Gastroesophageal sphincter (tissue), 4 donors: Measurements from ENCODE around the gene FBXW11. TPM values are rescaled to one million over a fixed set of nuclear protein-coding genes. Genes with fewer than 3 reads are reported as not detected.
A peak's percentile ranks its signal among the peaks of the same experiment; 100 is the strongest.

ENCODE experiments used
- ATAC-seq: fragments of 150-250 bp; one replicate; pipeline ENCODE4 v1.9.1; 2016; ENCODE audit warnings: mild to moderate bottlenecking, moderate library complexity
- H3K27ac ChIP-seq, 4 donors: fragments of 200-600 bp; sonication (generic) in 3 of 4; 1 replicate in 3 of 4; 2 replicates in 1 of 4; pipeline ENCODE4 v1.5.1; 2016 to 2019
- H3K27me3 ChIP-seq: fragments of 200-600 bp; sonication (generic); one replicate; pipeline ENCODE4 v1.5.1; 2019
- H3K36me3 ChIP-seq, 2 donors: fragments of 200-600 bp; sonication (generic); one replicate each; pipeline ENCODE4 v1.5.1; 2019; ENCODE audit warnings: control low read depth in 1 of 2
- H3K4me1 ChIP-seq, 3 donors: fragments of 200-600 bp; sonication (generic); 1 replicate in 2 of 3; 2 replicates in 1 of 3; pipeline ENCODE4 v1.5.1; 2016 to 2019; ENCODE audit warnings: control low read depth in 2 of 3
- H3K4me3 ChIP-seq, 2 donors: fragments of 200-600 bp; sonication (generic); one replicate each; pipeline ENCODE4 v1.5.1; 2019; ENCODE audit warnings: mild to moderate bottlenecking in 1 of 2, moderate library complexity in 1 of 2
- H3K9me3 ChIP-seq, 3 donors: fragments of 200-600 bp; sonication (generic); one replicate each; pipeline ENCODE4 v1.5.1; 2017 to 2019; ENCODE audit warnings: control low read depth in 2 of 3
- EP300 ChIP-seq: sonication (generic); formaldehyde crosslinking; IDR thresholded peaks from one replicate; pipeline ENCODE4 v1.6.1; 2017; ENCODE audit warnings: antibody characterized with exemption, mild to moderate bottlenecking
- POLR2A ChIP-seq, 2 donors: fragments of 450-650 bp; IDR thresholded peaks; one replicate each; pipeline ENCODE4 v1.6.1; 2017; ENCODE audit warnings: antibody characterized with exemption in 2 of 2, mild to moderate bottlenecking in 2 of 2, moderate library complexity in 1 of 2
- POLR2AphosphoS5 ChIP-seq: sonication (generic); formaldehyde crosslinking; IDR thresholded peaks from one replicate; pipeline ENCODE4 v1.6.1; 2017; ENCODE audit warnings: antibody characterized with exemption
- WGBS, 2 donors: methylation state at CpG; one replicate each; pipeline ENCODE4 v1.1.5; 2018; ENCODE audit warnings: low coverage in 1 of 2; 5-methylcytosine and 5-hydroxymethylcytosine counted together
- total RNA-seq, 4 donors: library from RNA; depleted of rRNA; stranded (reverse); fragments of >200 nt; gene quantifications; one replicate each; pipeline ENCODE4 v1.1.0, GENCODE V29; 2016
- TF ChIP-seq, protein P1 (sequence below), 4 experiments: fragments of 200-600 bp in 2 of 4; fragments of 450-650 bp in 2 of 4; sonication (generic) in 1 of 4; IDR thresholded peaks; one replicate each; pipeline ENCODE4 v1.5.1; 2017 to 2019; ENCODE audit warnings: antibody characterized with exemption in 4 of 4, mild to moderate bottlenecking in 2 of 4, moderate library complexity in 2 of 4

Gene FBXW11
- total RNA-seq: 10 to 100 TPM; 64.3 to 88.3 (median 76.3) TPM

DNA sequence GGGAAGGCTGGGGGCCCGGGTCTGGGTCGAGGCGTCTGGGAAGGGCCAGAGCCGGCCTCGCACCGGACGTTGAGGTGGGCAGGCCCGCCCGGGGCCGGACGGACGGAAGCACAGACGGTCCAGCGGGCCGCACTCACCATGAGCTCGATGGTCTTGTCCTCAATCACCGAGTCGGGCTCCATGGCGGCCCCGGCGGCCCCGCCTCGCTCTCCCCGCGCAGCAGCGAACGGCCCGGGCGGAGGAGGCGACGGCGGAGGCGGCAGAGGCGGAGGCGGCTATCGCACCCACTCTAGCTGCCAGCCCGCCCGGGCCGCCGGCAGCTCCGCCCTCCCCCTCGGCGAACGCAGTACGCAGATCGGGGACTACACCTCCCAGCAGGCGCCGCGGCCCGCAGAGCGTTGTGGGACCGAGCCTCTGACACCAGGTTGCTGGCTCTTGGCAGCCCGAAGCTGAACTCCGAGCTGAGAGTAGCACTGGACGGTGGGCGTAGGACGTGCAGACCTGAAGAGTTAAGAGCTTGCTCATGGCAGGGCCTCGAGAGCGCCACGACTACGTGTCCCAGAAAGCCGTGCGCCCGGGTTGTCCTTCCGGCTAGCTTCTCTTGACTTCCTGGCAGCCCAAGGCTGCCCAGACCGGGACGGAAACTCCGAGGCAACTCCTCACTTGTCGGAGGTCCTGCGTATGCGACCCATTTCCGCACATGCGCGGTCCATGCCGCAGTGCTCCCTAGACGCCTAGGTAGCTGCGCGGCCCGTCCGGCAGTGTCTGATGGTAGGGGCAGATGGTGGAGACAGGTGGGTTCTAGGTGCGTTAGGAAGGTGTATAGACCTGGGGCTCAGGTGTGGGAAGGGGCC is at the start of gene FBXW11:
Gene FBXW11 (minus strand): TSS at position 318 of the 854 bp plus-strand sequence. CDS start 136 bp downstream, at position 182.
- peaks cover 0 to 52% (median 14%) of the 10 kb centered on the region in 3 donors for H3K4me1 ChIP-seq
- H3K4me3 ChIP-seq: peak within 1 kb of the TSS; percentile 59 to 96
- TF ChIP-seq POLR2AphosphoS5: peak; percentile 93
- TF ChIP-seq, protein P1, sequence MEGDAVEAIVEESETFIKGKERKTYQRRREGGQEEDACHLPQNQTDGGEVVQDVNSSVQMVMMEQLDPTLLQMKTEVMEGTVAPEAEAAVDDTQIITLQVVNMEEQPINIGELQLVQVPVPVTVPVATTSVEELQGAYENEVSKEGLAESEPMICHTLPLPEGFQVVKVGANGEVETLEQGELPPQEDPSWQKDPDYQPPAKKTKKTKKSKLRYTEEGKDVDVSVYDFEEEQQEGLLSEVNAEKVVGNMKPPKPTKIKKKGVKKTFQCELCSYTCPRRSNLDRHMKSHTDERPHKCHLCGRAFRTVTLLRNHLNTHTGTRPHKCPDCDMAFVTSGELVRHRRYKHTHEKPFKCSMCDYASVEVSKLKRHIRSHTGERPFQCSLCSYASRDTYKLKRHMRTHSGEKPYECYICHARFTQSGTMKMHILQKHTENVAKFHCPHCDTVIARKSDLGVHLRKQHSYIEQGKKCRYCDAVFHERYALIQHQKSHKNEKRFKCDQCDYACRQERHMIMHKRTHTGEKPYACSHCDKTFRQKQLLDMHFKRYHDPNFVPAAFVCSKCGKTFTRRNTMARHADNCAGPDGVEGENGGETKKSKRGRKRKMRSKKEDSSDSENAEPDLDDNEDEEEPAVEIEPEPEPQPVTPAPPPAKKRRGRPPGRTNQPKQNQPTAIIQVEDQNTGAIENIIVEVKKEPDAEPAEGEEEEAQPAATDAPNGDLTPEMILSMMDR (IDR thresholded peaks at IDR 0.05): peak in 1 of 4 experiments; percentile 9
- TF ChIP-seq POLR2A (IDR thresholded peaks at IDR 0.05): peak; percentile 67 to 73
- TF ChIP-seq EP300: no peak
- H3K27me3 ChIP-seq: no peaks in the 10 kb centered on the region
- no peaks in the 10 kb centered on the region for H3K9me3 ChIP-seq
- WGBS, 2 donors: 0% methylated on average over 3 of the region's 81 CpGs
- no peaks in the 10 kb centered on the region for H3K36me3 ChIP-seq
- ATAC-seq: peak; percentile 97
- peak within 1 kb of the TSS; percentile 73 to 98 (median 96) for H3K27ac ChIP-seq

DNA sequence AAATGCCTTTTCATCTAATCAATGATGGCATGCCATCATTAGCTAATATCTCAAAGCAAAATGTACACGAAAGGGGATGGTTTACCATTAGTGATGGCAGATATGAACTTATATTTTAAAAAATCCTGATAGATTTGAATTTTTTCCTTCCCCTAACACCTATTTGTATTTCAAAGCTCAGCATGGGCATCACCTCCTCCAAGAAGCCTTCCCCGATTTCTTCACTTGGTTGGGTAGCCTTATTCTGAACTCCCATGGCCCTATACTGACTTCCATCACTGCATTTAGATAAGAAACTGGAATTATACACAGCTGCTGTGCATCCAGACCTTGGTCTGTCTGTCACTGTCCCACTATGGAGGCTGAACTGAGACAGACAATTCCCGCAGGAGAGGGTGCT is 49.6 kb upstream of the FBXW11 start:
- Histone ChIP-seq H3K27me3 (no peaks in the 10 kb centered on the region), H3K36me3 (peaks cover 0 to 93% of the 10 kb centered on the region in 2 donors), H3K4me1 (peaks cover 0 to 13% (median 0%) of the 10 kb centered on the region in 3 donors), H3K4me3 (no peak overlapping the region), H3K27ac (no peak overlapping the region), H3K9me3 (no peaks in the 10 kb centered on the region)
- ATAC-seq: no peak
- WGBS, 2 donors: 100% methylated on average over 1 to 3 of the region's 3 CpGs
- TF ChIP-seq, protein P1 (IDR thresholded peaks at IDR 0.05): no peak
- TF ChIP-seq POLR2AphosphoS5 (no peak), POLR2A (IDR thresholded peaks at IDR 0.05) (no peak), EP300 (no peak)

DNA sequence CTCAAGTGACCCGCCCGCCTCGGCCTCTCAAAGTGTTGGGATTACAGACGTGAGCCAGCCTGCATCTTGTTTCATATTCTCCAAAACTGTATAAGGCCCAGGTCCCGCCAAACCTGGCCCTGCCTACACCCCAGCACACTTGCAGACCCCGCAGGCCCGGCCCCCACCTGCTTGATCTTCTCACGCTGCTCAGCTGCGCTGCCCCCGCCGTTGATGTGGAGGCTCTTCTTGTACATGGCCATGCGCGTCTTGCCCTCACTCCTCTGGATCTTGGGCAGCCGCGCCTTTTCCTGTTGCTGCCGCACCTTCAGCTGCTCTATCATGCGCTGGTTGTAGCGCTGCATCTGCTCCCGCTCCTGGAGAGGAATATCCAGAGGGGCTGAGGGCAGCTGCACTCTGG is 49.0 kb upstream of the FBXW11 start:
- 95 to 100% methylated on average over 1 to 7 of the region's 19 CpGs for WGBS, 2 donors
- TF ChIP-seq EP300 (no peak), POLR2AphosphoS5 (no peak), POLR2A (IDR thresholded peaks at IDR 0.05) (no peak)
- TF ChIP-seq, protein P1 (IDR thresholded peaks at IDR 0.05): no peak
- ATAC-seq: no peak
- peaks cover 0 to 93% of the 10 kb centered on the region in 2 donors for H3K36me3 ChIP-seq
- no peaks in the 10 kb centered on the region for H3K27me3 ChIP-seq
- H3K27ac ChIP-seq: no peak overlapping the region
- no peaks in the 10 kb centered on the region for H3K9me3 ChIP-seq
- H3K4me3 ChIP-seq: no peak overlapping the region
- peaks cover 0 to 13% (median 0%) of the 10 kb centered on the region in 3 donors for H3K4me1 ChIP-seq

DNA sequence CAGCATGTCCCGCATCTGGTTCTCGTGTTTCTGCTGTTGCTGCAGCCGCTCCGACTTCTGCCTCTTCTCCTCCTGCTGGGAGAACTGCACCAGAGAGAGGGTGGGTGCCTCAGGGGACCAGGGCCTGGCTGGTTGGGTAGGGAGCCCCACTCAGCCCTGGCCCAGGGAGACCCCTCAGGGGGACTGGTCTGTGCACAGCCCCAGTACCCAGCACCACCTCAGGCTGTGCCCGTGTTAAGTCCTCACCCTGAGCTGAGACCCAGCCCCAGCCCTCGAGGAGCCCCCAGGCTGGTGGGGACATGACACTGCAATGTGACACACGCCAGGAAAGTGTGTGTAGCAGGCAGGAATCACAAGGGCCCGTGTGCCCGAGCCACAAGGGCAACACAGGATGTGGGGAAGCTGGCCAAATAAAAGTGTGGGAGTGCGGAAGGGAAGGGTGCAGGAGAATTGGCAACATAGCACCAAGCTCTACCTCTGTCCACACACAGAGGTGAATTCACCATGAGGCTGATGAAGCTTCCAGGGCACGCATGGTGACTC is 48.2 kb upstream of the FBXW11 start:
- H3K36me3 ChIP-seq: peaks cover 0 to 91% of the 10 kb centered on the region in 2 donors
- no peaks in the 10 kb centered on the region for H3K27me3 ChIP-seq
- no peak overlapping the region for H3K27ac ChIP-seq
- 83 to 100% methylated on average over 1 of the region's 11 CpGs for WGBS, 2 donors
- no peaks in the 10 kb centered on the region for H3K9me3 ChIP-seq
- peaks cover 0 to 13% (median 0%) of the 10 kb centered on the region in 3 donors for H3K4me1 ChIP-seq
- TF ChIP-seq EP300 (no peak), POLR2A (IDR thresholded peaks at IDR 0.05) (no peak), POLR2AphosphoS5 (no peak)
- TF ChIP-seq, protein P1 (IDR thresholded peaks at IDR 0.05): no peak
- no peak for ATAC-seq
- no peak overlapping the region for H3K4me3 ChIP-seq
